Kidney (tissue), 14 donors: ENCODE data around the gene RYR3. TPM values are rescaled to one million over a fixed set of nuclear protein-coding genes. Genes with fewer than 3 reads are reported as not detected.

Source experiments
- DNase-seq, 5 donors: peaks; one replicate each; pipeline ENCODE4 v3.0.0-alpha.2; 2013 to 2020
- FAIRE-seq: peaks from 2 replicates; lab custom pipeline; 2012; peaks lifted over from hg19 to GRCh38; lab: Jason Lieb, UNC
- H3K27ac ChIP-seq, 2 donors: one replicate each; pipeline ENCODE4 v1.7.0; 2013; ENCODE audit warnings: low read depth in 2 of 2, low read length in 2 of 2, inconsistent platforms in 1 of 2
- H3K27me3 ChIP-seq: one replicate; pipeline ENCODE4 v1.7.1; 2013; ENCODE audit warnings: low read length, inconsistent platforms; ENCODE audit not compliant: control insufficient read depth, insufficient read depth
- H3K36me3 ChIP-seq, 3 donors: one replicate each; pipeline versions ENCODE4 v1.7.0 to v1.7.1; 2013; ENCODE audit warnings: low read length in 3 of 3, control low read depth in 1 of 3, inconsistent platforms in 1 of 3; ENCODE audit not compliant: insufficient read depth in 3 of 3, control insufficient read depth in 2 of 3
- H3K4me1 ChIP-seq, 3 donors: one replicate each; pipeline versions ENCODE4 v1.7.0 to v1.7.1; 2013; ENCODE audit warnings: low read length in 3 of 3, inconsistent platforms in 1 of 3, low read depth in 1 of 3; ENCODE audit not compliant: control insufficient read depth in 2 of 3, insufficient read depth in 2 of 3
- H3K4me3 ChIP-seq, 3 donors: one replicate each; pipeline versions ENCODE4 v1.7.0 to v1.8.1; 2013; ENCODE audit warnings: low read length in 3 of 3, control low read depth in 1 of 3, inconsistent platforms in 1 of 3
- H3K9ac ChIP-seq, 3 donors: one replicate each; pipeline versions ENCODE4 v1.7.0 to v1.7.1; 2013; ENCODE audit warnings: low read length in 3 of 3, control low read depth in 1 of 3, inconsistent platforms in 1 of 3
- H3K9me3 ChIP-seq, 3 donors: one replicate each; pipeline versions ENCODE4 v1.7.0 to v1.7.1; 2013; ENCODE audit warnings: low read length in 3 of 3, control low read depth in 1 of 3, inconsistent platforms in 1 of 3; ENCODE audit not compliant: control insufficient read depth in 2 of 3, insufficient read depth in 1 of 3
- intact Hi-C: fragments of 100-400 bp; cut with DNase I; formaldehyde crosslinking; loops from one replicate; pipeline ENCODE4 v1.11.1; 2022
- polyA plus RNA-seq: library from polyadenylated mRNA; stranded (reverse); fragments of 350-450 nt; fragmentation: Illumina TruSeq; extraction: RNeasy Lipid Tissue Mini Kit (QIAGEN cat#74804); gene quantifications from one replicate; pipeline ENCODE4 v1.2.3, GENCODE V29; 2014; ENCODE audit warnings: low read depth, low replicate concordance; ENCODE audit not compliant: insufficient read depth
- total RNA-seq: library from RNA; stranded (reverse); fragmentation: NEBNext Ultra II Directional; extraction: Animal tissue kit (Norgen Biotek cat#: 25700); gene quantifications from one replicate; pipeline ENCODE4 v1.2.1, GENCODE V29; 2021
- TF ChIP-seq, protein P1 (sequence below): IDR thresholded peaks from 3 replicates; pipeline ENCODE4 v1.5.1; 2012; ENCODE audit warnings: mild to moderate bottlenecking, moderate library complexity, borderline replicate concordance; ENCODE audit not compliant: insufficient read depth; ENCODE audit errors: extremely low read depth
- donor health status: control.
- donor health status: control.
- donor health status: control.
- donor health status: control.
- donor health status: control.
- donor health status: DM: yes; HTN: yes; CAD: no.
- donor health status: Normal renal cell carcinoma (clear cell type).

RYR3 gene
- total and polyA plus RNA-seq, 2 donors from 2014 or later, result 0.90 to 10.5 TPM

DNA sequence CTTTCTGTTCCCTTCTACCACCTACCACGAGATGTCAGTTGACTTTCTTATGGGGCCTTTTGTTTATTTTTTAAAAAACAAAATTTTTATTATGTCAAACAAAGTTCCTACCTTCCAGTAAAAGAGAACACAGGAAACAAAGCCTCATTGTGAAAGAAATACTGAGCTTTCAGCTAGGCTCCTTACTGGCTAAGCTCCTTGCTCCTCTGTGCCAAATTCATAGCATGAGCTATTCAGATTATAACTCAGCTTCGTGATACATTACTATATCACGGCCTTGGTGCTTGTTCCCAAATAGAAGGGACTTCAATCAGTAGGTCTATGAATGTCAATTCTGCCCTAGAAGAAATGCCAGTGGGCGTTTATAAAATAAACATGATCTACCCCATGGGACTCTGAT lies 511.7 kb downstream of the RYR3 start:
- Histone ChIP-seq H3K4me1 (no peaks in the 10 kb centered on the region), H3K4me3 (no peak overlapping the region), H3K27ac (no peak overlapping the region), H3K9ac (no peak overlapping the region), H3K9me3 (no peaks in the 10 kb centered on the region), H3K36me3 (no peaks in the 10 kb centered on the region), H3K27me3 (no peaks in the 10 kb centered on the region)
- FAIRE-seq (no peak), DNase-seq (no peak)
- TF ChIP-seq, protein P1, sequence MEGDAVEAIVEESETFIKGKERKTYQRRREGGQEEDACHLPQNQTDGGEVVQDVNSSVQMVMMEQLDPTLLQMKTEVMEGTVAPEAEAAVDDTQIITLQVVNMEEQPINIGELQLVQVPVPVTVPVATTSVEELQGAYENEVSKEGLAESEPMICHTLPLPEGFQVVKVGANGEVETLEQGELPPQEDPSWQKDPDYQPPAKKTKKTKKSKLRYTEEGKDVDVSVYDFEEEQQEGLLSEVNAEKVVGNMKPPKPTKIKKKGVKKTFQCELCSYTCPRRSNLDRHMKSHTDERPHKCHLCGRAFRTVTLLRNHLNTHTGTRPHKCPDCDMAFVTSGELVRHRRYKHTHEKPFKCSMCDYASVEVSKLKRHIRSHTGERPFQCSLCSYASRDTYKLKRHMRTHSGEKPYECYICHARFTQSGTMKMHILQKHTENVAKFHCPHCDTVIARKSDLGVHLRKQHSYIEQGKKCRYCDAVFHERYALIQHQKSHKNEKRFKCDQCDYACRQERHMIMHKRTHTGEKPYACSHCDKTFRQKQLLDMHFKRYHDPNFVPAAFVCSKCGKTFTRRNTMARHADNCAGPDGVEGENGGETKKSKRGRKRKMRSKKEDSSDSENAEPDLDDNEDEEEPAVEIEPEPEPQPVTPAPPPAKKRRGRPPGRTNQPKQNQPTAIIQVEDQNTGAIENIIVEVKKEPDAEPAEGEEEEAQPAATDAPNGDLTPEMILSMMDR, result no peak
- intact Hi-C loops, result no loop called here

DNA sequence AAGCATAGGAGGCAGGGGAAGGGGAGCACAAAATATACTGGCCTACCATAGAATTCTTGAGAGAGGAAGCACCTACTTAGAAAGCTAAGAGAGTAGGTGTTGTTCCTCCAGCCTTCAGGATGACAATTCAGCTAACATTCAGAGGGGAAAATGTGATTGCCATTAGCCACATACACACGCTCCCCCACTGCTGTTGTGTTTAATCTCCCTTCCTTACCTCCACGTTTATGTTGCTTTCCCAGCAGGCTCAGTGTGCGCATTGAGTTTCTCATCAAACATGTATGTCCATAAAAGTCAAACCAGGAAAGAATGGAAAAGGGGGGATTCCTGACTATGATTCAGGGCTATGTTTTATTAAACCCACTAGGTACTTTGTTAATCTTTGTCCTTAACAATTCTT lies 512.4 kb downstream of the RYR3 start:
- TF ChIP-seq, protein P1, result no peak
- H3K27ac ChIP-seq, result no peak overlapping the region
- H3K4me3 ChIP-seq, result no peak overlapping the region
- H3K9me3 ChIP-seq, result no peaks in the 10 kb centered on the region
- FAIRE-seq (no peak), DNase-seq (no peak)
- H3K27me3 ChIP-seq, result no peaks in the 10 kb centered on the region
- intact Hi-C loops, result no loop called here
- no peak overlapping the region for H3K9ac ChIP-seq
- H3K36me3 ChIP-seq, result no peaks in the 10 kb centered on the region
- no peaks in the 10 kb centered on the region for H3K4me1 ChIP-seq

- intact Hi-C loops, result no loop called here
- TF ChIP-seq, protein P1, result no peak
- Histone ChIP-seq H3K9ac (no peak overlapping the region), H3K27ac (no peak overlapping the region), H3K36me3 (no peaks in the 10 kb centered on the region), H3K27me3 (no peaks in the 10 kb centered on the region), H3K9me3 (peaks cover 0 to 3% (median 0%) of the 10 kb centered on the region in 3 donors), H3K4me1 (no peaks in the 10 kb centered on the region), H3K4me3 (no peak overlapping the region)
- DNase-seq (no peak), FAIRE-seq (no peak)
Observed at GRCh38 chr15:33825453-33825852, 514.7 kb downstream of the RYR3 start.

- DNase-seq, result no peak
- Histone ChIP-seq H3K4me1 (no peaks in the 10 kb centered on the region), H3K9ac (no peak overlapping the region), H3K27ac (no peak overlapping the region), H3K27me3 (no peaks in the 10 kb centered on the region), H3K4me3 (no peak overlapping the region), H3K36me3 (no peaks in the 10 kb centered on the region), H3K9me3 (peaks cover 0 to 3% (median 0%) of the 10 kb centered on the region in 3 donors)
- intact Hi-C loops, result no loop called here
- TF ChIP-seq, protein P1, result no peak
- no peak for FAIRE-seq
Observed at GRCh38 chr15:33826201-33826600, 515.4 kb downstream of the RYR3 start.
